Right lobe of liver (tissue), 6 donors: ENCODE measurements around the gene COMMD1. TPM values are rescaled to one million over a fixed set of nuclear protein-coding genes. Genes with fewer than 3 reads are reported as not detected.

Source experiments
- ATAC-seq, 4 donors: fragments of 200-7000 bp; cut with Tn5 transposase; one replicate each; pipeline ENCODE4 v1.9.1; 2020; ENCODE audit warnings: mild to moderate bottlenecking in 4 of 4, moderate library complexity in 4 of 4
- DNase-seq, 3 donors: peaks; one replicate each; pipeline ENCODE4 v3.0.0-alpha.2; 2020
- H3K27ac ChIP-seq, 3 donors: fragments of 200-600 bp; one replicate each; pipeline ENCODE4 v1.8.0; 2022
- H3K27me3 ChIP-seq, 2 donors: fragments of 200-600 bp; one replicate each; pipeline ENCODE4 v1.8.0; 2022
- H3K36me3 ChIP-seq, 4 donors: fragments of 200-600 bp; sonication (generic) in 1 of 4; one replicate each; pipeline versions ENCODE4 v1.5.1 to v1.8.0; 2017 to 2022; ENCODE audit warnings: control low read depth in 1 of 4
- H3K4me1 ChIP-seq, 4 donors: fragments of 200-600 bp; sonication (generic) in 1 of 4; one replicate each; pipeline versions ENCODE4 v1.5.1 to v1.8.0; 2017 to 2022; ENCODE audit warnings: control low read depth in 1 of 4
- H3K4me3 ChIP-seq, 3 donors: fragments of 200-600 bp; one replicate each; pipeline ENCODE4 v1.8.0; 2022
- H3K9me3 ChIP-seq, 4 donors: fragments of 200-600 bp; sonication (generic) in 1 of 4; one replicate each; pipeline versions ENCODE4 v1.5.1 to v1.8.0; 2017 to 2022; ENCODE audit warnings: control low read depth in 1 of 4
- POLR2A ChIP-seq: fragments of 450-650 bp; IDR thresholded peaks from one replicate; pipeline ENCODE4 v1.6.1; 2017; ENCODE audit warnings: antibody characterized with exemption, mild to moderate bottlenecking
- WGBS: methylation state at CpG from one replicate; pipeline ENCODE4 v1.1.6; 2018; ENCODE audit warnings: low coverage, low lambda C conversion rate; ENCODE audit not compliant: insufficient coverage; ENCODE audit errors: missing lambda C conversion rate; 5-methylcytosine and 5-hydroxymethylcytosine counted together
- intact Hi-C, 2 donors: fragments of 100-400 bp; cut with DNase I; formaldehyde crosslinking; loops; one replicate each; pipeline versions ENCODE4 v1.11.2 to v1.14.1; 2022
- total RNA-seq, 6 experiments: library from RNA; depleted of rRNA in 2 of 6; stranded (reverse); fragments of >200 nt in 2 of 6; fragmentation: NEBNext Ultra II Directional in 3 of 6; extraction: Animal tissue kit (Norgen Biotek cat#: 25700) in 3 of 6; gene quantifications; one replicate each; pipeline versions ENCODE4 v1.1.0 to v1.2.4, GENCODE V29; 2016 to 2023
- TF ChIP-seq, protein P1 (sequence below), 4 donors: fragments of 200-600 bp in 3 of 4; fragments of 450-650 bp in 1 of 4; IDR thresholded peaks; one replicate each; pipeline versions ENCODE4 v1.5.1 to v1.8.0; 2016 to 2022; ENCODE audit warnings: antibody characterized with exemption in 4 of 4, mild to moderate bottlenecking in 2 of 4
- donor health status: DM: no; HTN: yes; CAD: no.
- donor health status: DM: no; HTN: no; CAD: no.
- donor health status: DM: no; HTN: no; CAD: no.
- donor health status: DM: no; HTN: yes; CAD: no.
- donor health status: DM: no; HTN: yes; CAD: no.

Gene COMMD1
- total RNA-seq, 6 experiments from 2014 or later, result 17.2 to 21.6 (median 18.7) TPM

DNA sequence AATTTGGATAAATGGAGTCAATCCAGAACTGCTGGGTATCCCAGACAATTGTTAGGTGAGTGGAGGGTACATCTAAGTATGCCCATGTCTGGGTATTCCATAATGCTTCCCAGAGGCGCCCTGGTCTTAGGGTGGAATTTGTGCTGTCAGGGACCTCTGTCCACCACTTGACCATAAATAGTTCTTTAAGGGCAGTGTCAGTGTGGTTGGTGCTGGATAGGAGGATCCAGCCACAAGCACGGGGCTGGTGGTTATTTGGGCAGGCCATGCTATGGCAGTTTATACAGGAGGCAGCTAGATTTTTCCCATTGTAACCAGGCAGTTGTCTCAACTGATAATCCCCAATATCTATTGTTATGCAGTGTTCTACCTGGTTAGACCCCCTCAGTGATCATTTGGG is 186.0 kb downstream of the COMMD1 start:
- Histone ChIP-seq H3K27me3 (no peaks in the 10 kb centered on the region), H3K36me3 (no peaks in the 10 kb centered on the region), H3K9me3 (no peaks in the 10 kb centered on the region), H3K4me3 (no peak overlapping the region), H3K4me1 (no peaks in the 10 kb centered on the region), H3K27ac (no peak overlapping the region)
- intact Hi-C loops, result no loop called here
- no peak for TF ChIP-seq POLR2A
- TF ChIP-seq, protein P1, sequence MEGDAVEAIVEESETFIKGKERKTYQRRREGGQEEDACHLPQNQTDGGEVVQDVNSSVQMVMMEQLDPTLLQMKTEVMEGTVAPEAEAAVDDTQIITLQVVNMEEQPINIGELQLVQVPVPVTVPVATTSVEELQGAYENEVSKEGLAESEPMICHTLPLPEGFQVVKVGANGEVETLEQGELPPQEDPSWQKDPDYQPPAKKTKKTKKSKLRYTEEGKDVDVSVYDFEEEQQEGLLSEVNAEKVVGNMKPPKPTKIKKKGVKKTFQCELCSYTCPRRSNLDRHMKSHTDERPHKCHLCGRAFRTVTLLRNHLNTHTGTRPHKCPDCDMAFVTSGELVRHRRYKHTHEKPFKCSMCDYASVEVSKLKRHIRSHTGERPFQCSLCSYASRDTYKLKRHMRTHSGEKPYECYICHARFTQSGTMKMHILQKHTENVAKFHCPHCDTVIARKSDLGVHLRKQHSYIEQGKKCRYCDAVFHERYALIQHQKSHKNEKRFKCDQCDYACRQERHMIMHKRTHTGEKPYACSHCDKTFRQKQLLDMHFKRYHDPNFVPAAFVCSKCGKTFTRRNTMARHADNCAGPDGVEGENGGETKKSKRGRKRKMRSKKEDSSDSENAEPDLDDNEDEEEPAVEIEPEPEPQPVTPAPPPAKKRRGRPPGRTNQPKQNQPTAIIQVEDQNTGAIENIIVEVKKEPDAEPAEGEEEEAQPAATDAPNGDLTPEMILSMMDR (IDR thresholded peaks at IDR 0.05), result no peak
- DNase-seq (no peak), ATAC-seq (no peak)
- 100% methylated on average over 1 of the region's 2 CpGs for WGBS

DNA sequence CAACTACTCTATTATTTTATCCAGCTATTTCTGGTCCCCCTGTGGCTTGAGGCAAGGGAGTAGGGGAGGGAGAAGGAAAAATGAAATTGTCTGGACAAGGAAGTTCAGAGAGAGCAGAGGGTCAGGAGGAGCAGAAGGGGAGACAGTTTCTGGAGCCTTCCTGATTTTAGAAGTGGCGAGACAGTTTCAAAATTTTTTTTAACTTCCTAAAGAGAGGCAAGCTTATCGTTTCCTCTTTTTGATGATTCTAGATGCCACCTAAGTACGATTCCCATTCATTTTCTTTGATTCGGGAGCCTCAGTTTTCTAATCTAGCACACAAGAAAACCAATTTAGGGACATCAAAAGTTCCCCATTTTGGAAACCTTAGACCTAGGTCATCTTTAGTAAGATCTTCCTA is 193.6 kb downstream of the COMMD1 start:
- Histone ChIP-seq H3K9me3 (no peaks in the 10 kb centered on the region), H3K4me3 (no peak overlapping the region), H3K27me3 (no peaks in the 10 kb centered on the region), H3K27ac (no peak overlapping the region), H3K36me3 (no peaks in the 10 kb centered on the region), H3K4me1 (no peaks in the 10 kb centered on the region)
- TF ChIP-seq, protein P1 (IDR thresholded peaks at IDR 0.05), result no peak
- no peak for TF ChIP-seq POLR2A
- intact Hi-C loops, result no loop called here
- ATAC-seq (peak in 2 of 4 donors; percentile 20 to 25), DNase-seq (no peak)
- 51% methylated on average over 4 of the region's 4 CpGs for WGBS

DNA sequence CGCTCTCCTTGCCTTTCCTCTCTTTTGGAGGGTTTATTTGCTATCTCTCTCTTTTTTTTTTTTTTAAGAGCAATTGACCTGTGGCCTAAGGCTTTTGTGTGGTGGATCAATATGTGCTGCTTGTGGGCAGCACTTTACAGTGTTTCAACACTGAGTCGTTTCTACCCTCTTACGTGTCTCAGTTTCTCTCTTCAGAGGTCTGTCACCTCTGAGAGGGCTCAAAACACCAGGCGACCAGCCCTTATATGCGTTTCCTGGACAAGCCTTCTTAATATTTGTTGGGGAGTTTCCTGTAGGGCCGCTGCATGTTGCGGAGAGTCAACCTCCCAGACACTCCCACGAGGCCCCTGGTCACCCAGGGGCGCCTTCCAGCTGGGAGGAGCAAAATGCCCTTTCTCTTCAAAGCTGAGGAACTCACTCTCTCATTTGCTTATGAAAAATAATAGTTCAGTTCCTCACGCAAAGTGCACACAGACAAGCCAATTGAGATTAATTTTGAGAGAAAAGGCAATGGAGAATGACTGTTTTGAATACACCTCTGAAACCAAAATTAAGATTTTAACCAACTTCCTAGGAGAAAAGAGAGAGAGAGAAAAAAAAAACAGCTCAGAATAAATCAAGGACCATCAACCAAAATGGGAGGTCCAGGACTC is 194.2 kb downstream of the COMMD1 start:
- no peaks in the 10 kb centered on the region for H3K27me3 ChIP-seq
- WGBS, result 68% methylated on average over 7 of the region's 10 CpGs
- H3K4me3 ChIP-seq, result no peak overlapping the region
- no peaks in the 10 kb centered on the region for H3K36me3 ChIP-seq
- no peak overlapping the region for H3K27ac ChIP-seq
- TF ChIP-seq, protein P1 (IDR thresholded peaks at IDR 0.05), result no peak
- TF ChIP-seq POLR2A, result no peak
- intact Hi-C loops, result no loop called here
- DNase-seq, result no peak
- no peaks in the 10 kb centered on the region for H3K9me3 ChIP-seq
- no peak for ATAC-seq
- H3K4me1 ChIP-seq, result no peaks in the 10 kb centered on the region

DNA sequence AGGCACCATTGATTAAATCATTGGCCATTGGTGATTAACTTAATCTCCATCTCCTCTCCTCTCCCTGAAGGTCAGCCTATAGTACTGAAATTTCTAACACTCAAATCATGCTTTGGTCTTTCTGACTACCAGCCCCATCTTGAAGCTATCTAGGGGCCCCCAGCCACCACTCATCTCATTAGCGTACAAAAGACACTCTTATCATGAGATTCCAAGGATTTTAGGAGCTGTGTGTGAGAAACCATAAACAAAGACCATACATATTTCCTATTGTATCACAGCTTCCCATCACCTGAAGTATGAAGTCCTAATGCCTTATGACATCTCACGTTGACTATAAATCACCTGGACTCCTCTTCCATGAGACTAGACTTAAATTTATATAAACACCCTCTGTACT is 196.4 kb downstream of the COMMD1 start:
- no peaks in the 10 kb centered on the region for H3K36me3 ChIP-seq
- TF ChIP-seq POLR2A, result no peak
- TF ChIP-seq, protein P1 (IDR thresholded peaks at IDR 0.05), result no peak
- no peak overlapping the region for H3K4me3 ChIP-seq
- no peak for DNase-seq
- no peaks in the 10 kb centered on the region for H3K9me3 ChIP-seq
- 100% methylated on average over 2 of the region's 2 CpGs for WGBS
- no peaks in the 10 kb centered on the region for H3K27me3 ChIP-seq
- ATAC-seq, result no peak
- no peak overlapping the region for H3K27ac ChIP-seq
- H3K4me1 ChIP-seq, result no peaks in the 10 kb centered on the region
- intact Hi-C loops, result no loop called here
